GM21825 (cell line): ENCODE data around the gene GPR17.

Experiments used
- ATAC-seq: cut with Tn5 transposase; IDR thresholded peaks from one replicate; pipeline ENCODE4 v1.9.1; 2021; ENCODE audit warnings: mild to moderate bottlenecking, moderate library complexity; ENCODE audit not compliant: unreplicated experiment

Gene GPR17

DNA sequence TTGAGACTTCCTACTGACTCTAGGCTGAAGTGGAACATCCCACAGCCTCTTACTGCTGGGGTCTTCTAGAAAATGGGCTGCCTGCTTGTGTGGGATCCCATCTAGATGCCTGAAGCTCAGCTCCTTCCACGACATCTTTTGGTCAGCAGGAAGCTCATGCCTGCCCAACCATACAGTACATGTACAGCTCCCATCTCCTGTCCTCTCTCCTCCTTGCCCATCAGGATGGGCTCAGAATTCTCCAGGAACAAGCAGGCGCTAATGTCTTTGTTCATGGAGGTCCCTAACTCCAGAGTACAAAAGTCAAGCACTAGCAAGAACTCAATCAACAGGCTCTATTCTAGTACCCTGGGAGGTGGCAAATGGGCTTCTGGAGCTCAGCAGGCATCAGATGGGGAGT lies 31.7 kb upstream of the GPR17 start:
- ATAC-seq = no peak

DNA sequence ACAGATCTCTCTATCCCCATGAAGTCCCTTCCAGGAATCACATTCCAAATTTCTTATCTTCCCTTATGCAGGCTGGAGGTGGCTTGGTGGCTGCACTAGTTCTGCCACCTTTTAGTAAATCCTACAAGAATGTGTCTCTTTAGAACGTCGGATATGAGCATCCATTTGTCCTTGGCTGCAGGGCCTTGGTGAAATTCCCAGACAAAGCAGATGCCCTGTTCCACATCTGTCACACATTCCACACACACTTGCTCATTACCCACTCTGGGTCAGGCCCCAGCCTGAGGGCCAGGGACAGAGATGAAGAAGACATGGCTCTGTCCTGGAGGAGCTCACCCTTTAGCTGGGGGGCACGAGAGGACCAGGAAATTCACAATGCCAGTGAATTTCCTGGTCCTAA lies 31.2 kb upstream of the GPR17 start:
- ATAC-seq = no peak

DNA sequence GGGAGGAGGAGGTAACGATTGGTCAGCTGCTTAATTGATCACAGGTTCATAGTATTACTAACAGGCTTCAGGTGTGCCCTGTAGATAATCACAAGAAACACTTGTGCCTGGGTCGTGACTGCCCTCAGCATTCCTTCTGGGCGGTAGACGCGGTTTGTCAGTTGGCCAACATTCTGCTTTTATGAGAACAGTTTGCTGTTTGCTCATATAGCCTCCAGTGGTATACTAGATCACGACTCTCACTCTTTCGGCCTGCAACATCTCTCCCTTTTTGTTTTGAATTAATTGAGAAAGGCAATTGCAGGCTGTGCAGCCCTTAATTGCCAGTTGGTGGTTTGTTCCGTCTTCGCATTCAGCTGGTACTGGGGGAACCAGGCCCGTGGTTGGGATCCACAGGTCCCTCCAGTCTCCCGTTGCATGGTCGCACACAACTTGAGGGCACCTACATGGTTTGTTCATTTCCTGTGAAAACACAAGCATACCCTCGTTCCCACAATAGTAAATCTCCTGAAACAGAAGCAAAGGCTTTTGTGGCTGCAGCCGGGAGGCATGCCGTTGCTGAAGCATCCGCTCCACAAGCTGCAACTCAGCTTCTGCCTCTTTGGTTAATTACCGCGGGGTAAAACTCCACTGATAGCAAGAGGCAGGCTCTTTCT lies 30.3 kb upstream of the GPR17 start:
- ATAC-seq = no peak

DNA sequence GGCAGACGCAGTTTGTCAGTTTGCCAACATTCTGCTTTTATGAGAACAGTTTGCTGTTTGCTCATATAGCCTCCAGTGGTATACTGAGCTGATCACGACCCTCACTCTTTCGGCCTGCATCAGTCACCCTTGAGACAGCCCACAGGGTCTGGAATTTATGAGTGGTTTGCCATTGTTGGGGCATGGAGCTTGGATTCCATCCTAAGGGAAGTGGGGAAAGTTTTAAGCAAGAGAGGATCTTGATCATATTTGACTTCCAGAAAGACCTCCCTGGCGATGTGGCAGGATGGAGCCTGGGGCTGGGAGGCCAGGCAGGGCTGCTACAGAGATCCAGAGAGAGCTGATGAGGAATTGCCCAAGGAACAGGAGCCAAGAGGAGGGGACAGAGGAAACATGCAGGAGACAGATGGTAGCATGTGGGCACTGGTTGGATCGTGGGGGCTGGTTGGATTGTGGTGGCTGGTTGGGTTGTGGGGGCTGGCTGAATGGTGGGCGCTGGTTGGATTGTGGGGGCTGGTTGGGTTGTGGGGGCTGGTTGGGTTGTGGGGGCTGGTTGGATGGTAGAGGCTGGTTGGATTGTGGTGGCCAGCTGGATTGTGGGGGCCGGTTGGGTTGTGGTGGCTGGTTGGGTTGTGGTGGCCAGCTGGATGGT lies 27.3 kb upstream of the GPR17 start:
- no peak for ATAC-seq

DNA sequence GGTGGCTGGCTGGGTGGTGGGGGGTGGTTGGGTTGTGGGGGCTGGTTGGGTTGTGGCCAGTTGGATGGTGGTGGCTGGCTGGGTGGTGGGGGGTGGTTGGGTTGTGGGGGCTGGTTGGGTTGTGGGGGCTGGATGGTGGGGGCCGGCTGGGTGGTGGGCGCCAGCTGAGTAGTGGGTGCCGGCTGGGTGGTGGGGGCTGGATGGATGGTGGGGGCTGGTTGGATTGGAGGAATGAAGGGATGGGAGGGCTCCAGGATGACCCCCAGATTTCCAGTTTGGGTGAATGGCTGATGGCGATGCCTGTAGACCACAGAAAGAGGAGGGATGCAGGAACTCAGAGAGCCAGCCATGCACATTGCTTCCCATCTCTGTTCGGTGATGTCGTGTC lies 26.8 kb upstream of the GPR17 start:
- no peak for ATAC-seq

DNA sequence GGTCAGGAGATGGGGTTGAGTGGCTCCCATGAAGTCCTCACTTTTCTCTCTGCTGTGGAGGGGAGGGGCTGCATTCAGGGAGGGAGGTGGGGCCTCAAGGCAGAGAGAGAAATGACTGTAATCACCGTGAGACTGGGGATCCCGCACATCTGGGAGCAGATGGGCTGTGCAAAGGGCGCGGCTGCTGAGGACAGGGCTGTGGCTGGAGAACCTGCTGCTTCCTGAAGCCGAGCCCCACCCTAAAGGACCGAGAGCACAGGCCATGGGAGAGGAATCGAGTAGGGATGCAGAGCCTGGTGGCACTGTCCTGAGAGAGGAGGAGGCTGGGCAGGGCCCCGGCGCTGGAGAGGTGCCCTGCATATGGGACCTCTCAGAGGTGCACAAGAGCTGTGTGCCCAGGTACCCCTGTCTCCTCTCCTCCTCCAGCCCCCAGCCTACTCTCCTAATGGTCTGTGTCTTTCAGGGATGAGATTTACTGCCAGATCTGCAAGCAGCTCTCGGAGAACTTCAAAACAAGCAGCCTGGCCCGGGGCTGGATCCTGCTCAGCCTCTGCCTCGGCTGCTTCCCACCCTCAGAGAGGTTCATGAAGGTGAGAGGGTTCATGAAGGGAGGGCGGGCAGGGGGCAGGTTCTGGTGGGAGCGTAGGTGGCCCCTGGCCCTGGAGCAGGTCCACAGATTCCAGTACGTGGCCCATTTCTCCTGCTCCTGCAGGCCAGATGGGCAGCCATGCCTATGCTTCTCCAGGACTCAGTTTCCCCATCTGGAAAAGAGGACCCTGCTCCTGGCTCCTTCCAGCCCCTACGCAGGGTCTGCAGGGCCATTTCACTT lies 25.9 kb upstream of the GPR17 start:
- no peak for ATAC-seq

DNA sequence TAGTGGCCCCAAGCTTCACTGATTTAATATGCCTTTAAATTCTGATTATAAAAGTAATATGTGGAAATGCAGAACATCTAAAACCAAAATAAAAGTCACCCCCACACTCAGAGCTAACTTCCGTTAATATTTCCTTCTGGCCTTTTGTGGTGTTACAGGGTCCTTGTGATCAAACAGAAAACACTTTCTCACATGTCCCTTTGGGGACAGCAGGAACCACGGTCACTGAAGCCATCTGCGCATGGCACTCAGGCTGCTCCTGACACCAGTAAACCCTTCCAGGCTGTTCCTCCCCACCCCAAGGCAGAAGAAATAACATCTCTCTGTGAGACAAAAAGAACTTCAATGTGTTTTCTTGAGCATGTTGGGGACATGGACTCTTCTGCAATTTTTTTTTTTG lies 25.1 kb upstream of the GPR17 start:
- ATAC-seq = no peak

DNA sequence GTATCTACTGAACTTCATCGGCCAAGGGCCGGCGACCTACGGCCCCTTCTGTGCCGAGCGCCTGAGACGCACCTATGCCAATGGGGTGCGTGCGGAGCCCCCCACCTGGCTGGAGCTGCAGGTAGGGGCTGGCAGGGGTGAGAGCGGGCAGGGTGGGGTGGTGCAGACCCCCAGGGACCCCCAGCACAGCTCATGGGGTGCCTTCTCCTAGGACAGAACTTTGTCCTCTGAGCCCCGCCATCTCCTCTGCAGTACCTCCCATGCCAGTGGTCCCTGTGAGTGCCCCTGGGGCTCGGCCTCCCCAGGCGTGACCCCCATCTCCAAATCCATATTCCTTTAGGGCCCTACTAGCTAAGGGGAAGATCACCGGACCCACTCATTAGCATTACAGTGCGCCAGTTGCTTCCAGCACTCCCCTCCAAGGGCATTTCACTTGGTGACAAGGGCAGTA lies 23.9 kb upstream of the GPR17 start:
- no peak for ATAC-seq

DNA sequence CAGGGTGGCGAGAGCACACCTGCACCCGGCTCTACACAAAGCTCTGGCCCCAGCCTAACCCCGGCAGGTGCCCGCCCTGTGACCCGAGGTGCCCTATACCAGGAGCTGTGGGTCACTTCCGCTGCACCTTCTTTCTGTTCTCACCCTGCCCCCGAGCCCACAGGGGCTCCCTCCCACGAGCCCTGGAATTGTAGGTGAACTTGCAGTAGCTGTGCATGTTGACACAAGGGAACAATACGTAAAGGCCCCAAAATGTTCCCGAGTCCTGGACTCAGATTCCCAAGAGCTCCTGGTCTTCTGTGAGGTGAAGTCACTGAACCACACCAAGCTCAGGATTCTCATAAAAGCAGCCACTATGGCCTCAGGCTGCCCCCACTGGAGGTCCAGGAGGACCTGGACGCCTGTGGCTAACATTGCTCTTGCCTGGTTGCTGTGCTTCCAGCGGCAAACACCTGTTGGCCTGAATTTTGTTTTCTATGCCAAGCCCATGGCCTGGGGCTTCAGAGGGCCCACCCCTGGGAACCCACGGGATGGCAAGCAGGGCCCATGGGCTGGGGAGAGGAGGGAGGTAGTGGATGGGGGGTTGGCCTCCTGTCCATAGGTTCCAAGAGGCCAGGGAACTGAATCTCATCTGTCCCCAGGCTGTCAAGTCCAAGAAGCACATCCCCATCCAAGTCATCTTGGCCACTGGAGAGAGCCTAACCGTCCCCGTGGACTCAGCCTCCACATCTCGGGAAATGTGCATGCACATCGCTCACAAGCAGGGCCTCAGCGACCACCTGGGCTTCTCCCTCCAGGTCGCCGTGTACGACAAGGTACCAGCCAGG lies 23.2 kb upstream of the GPR17 start:
- no peak for ATAC-seq

DNA sequence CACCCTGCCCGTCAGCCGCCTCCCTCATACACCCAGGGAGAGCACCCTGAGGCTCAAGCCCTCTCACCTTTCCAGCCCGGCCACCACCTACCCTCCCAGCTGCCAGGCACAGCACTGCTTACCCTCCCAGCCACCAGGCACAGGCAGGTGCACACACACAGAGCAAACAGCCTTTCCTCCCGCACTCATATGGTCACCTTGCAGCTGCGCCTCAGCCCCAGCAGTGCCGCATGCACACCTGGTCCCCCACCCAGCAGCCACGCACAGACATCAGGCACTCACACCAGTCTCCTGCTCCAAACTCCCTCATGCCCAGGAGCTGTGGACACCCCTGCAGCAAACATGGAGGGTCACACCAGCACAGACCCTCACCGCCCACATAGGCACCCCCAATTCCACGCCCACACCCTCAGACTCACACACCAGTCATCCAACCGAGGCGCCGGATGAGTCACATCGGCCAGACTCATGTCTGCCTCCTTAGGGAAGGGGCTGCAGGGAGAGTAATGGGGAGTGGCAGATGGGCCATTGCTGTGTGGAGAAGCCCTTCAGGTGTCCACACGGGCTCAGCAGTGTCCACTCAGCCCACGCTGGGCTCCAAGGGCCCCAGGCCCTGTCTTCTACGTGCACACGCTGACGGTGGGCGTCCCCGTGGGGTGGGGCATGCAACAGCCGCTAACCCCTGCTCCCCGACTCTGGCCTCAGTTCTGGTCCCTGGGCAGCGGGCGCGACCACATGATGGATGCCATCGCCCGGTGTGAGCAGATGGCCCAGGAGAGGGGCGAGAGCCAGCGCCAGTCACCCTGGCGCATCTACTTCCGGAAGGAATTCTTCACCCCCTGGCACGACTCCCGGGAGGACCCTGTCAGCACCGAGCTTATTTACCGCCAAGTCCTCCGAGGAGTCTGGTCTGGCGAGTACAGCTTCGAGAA lies 22.3 kb upstream of the GPR17 start:
- ATAC-seq = no peak

DNA sequence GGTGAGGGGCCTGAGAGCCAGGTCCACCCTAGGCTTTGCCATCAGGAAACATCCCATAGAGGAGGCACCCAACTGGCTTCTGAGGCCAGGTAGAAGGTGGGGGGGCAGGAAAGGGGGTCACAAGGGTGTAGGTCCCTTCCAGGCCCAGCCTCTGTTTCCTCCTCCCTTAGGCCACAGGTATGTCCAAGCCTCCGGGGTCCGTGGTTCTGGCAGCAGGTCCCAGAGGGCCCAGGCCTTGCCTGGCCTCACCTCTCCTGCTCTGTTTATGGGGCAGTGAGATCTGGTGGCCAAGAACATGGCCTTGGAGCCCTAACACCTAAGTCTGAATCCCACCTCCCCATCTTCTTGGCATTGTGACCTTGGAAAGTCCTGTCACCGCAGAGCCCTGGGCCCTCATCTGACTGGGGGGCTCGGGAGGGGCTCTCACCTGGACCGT lies 21.6 kb upstream of the GPR17 start:
- ATAC-seq = no peak

DNA sequence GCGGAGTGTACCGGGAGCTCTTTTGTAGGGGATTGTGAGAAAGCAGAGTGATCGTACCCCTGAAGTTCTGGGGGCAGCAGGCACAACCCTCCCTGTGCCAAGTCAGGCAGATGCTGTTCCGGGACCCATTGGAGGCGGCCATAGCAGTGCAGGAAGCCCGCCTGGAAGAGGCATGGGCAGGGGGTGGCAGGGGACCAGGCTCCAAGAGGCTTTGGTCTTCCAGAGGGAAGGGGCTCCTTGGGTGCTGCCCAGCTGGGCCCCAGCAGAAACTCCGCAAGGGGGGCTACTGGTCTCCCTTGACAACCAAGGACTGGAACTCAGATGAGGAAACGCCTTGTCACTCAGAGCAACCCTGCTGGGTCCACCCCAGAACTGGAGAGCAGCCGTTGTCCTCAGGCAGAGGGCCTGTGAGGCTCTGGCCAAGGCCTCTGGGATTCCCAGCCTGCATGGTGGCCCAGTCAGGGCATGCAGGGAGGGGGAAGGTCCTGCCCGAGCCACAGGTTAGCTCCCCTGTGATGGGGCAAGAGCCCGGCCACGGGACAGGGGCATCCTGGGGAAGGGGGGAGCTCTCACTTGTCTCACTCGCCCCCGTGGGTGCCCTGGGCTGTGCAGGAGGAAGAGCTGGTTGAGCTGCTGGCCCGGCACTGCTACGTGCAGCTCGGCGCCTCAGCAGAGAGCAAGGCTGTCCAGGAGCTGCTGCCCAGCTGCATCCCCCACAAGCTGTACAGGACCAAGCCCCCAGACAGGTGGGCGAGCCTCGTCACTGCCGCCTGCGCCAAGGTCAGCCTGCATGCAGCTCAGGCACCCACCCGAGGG lies 21.0 kb upstream of the GPR17 start:
- no peak for ATAC-seq

DNA sequence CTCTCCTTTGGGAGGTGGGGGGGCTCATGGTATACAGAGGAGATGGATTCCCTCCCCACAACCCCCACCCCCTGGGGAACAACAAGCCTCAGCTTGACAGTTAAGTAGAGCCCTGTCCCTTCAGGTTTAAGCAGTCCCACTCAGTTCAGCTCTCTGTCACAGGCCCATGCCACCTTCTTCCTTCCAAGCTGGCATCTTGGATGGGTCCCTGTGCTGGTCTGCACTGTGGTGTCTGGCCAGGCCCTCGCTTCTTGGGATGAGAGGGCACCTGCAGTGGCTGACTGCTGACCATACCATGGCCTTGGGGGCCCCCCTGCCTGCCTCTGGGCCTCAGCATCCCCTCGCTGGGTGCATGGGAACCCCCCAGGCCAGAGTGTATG lies 20.4 kb upstream of the GPR17 start:
- no peak for ATAC-seq

DNA sequence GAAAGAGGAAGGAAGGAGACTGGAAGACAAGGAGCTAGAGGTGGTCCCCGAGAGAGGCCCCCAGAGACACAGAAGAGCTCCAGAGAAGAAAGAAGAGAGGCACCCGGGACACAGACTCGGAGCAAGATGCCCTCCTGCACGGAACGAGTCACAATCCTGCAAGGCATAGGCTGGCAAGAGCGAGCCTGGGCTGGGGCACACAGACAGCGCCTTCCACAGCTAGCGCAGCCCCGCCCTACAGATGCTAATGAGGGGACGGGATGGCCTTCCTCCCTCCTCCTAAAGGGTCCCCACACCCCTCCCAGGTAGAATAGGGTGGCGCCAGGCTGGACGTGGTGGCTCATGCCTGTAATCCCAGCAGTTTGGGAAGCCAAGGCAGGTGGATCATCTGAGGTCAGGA lies 19.8 kb upstream of the GPR17 start:
- no peak for ATAC-seq

DNA sequence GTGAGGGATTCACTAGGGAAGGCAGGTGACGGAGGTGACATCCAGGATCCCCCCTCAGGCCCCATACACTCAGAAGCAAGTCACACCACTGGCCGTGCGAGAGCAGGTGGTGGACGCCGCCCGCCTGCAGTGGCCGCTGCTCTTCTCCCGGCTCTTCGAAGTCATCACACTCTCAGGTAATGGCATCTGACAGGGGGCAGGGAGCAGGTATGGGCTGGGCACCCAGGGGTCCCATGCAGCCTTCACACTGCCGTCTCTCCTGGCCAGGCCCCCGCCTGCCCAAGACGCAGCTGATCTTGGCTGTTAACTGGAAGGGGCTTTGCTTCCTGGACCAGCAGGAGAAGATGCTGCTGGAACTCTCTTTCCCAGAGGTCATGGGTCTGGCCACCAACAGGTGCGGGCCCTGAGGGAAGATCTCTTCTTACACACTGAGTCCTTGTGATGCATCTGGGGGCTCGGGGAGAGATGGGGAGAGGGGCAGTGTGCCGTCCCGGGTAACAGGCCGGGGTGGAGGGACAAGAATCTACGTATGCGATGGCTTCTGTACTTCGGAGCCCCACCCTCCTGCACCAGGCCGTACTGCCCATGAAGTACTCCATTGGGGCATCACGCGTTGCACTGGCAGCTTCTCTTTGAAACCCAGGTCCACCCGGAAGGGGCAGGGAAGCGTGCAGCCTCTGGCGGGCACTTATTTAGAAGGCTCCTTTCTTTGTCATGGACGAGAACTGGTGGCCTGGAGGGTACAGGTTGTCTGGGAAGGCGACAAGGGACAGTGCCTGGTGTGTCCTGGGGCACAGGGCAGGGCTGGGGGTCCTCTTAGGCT lies 18.8 kb upstream of the GPR17 start:
- ATAC-seq = no peak

DNA sequence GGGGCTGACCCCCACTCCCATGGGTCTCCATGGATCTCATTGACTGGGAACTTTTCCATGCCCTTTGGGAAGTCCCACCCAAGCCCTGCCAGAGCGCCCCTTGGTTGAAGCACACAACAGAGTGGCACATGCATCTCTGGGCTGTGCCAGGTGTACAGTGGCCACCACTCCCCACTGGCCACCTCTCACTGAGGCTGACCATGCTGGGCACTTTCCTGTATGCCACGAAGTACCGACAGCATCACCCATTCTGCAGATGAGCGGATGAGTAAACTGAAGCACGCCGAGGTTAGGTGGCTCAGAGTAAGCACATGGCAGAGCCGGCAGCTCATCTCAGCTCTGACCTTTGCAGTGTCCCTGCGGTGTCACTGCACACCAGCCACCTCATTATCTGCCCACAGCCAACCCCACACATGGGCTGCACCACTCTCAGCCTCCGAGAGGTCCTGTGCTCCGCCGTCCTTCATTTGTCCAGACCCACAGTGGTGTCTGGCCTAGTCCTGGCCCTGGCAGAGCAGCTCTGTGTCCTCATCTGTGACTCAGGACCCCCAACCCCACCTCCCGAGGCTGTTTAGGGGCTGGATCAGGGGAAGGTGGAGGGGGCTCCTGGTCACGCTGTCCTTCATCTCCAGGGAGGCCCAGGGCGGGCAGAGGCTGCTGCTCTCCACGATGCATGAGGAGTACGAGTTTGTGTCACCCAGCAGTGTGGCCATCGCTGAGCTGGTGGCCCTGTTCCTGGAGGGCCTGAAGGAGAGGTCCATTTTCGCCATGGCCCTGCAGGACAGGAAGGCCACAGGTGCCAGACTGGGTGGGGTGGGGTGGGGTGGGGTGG lies 18.0 kb upstream of the GPR17 start:
- ATAC-seq = no peak

DNA sequence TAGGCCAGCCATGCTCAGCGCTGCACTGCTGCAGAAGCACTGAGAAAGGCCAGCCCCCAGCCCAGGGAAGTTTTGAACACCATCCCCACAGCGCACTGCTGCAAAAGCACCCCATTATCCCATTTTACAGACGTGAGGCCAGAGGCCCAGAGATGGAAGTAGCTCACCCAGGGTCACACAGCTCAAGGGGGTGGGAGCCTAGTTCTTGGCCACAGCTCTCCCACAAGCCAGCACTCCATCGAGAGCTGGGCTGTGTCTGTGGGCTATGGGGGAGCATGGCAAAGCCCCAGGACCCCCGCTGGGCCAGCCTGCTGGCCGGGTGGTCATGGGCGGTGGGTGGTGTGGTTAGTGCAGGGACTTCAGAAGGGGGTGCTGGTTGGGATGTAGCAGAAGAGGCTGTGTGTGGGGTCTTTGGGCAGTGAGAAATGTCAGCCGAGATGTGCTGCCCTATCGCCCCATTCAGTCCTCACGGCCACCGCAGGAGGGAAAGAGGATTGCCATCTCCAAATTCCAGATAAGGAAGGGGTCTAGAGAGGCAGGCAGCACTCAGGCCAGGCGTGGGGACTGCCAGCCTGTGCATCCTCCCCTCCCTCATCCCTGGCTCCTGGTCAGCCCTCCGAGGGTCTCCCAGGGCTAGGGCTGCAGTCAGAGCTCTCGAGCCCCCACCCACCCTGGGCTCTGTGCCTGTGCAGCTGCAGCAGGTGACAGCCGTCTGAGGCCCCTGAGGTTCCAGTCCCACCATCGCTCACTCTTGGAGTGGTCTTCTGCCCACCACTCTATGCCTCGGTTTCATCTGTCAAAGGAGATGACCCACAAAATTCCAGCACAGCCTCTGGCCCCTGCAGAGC lies 17.0 kb upstream of the GPR17 start:
- no peak for ATAC-seq
